ENCODE data around the gene VASH1. TPM values are rescaled to one million over a fixed set of nuclear protein-coding genes. Genes with fewer than 3 reads are reported as not detected.

Gene VASH1
- total RNA-seq (10 to 100 TPM in 1 of 4 donors, 1 to 10 TPM in 3; 3.0 to 13.0 (median 5.3) TPM), polyA plus RNA-seq (1 to 10 TPM; 3.0 to 7.7 (median 3.7) TPM)

GRCh38 chr14:76761136-76761959 is at the start of gene VASH1:
Gene VASH1, plus strand, starts transcription at chr14:76761468. Its CDS starts 1,354 bp downstream, at chr14:76762822.
- peaks cover 0 to 37% (median 22%) of the 10 kb centered on the region in 4 donors for H3K4me1 ChIP-seq
- H3K4me3 ChIP-seq, result peak within 1 kb of the TSS; percentile 61 to 93 (median 68)
- WGBS, 2 donors, result 1% methylated on average over 96 of the region's 96 CpGs
- H3K9me3 ChIP-seq, result no peaks in the 10 kb centered on the region
- H3K27ac ChIP-seq, result peak within 1 kb of the TSS; percentile 69 to 78 (median 76)
- no peaks in the 10 kb centered on the region for H3K27me3 ChIP-seq
- H3K36me3 ChIP-seq, result no peaks in the 10 kb centered on the region
- peak in 2 of 4 donors; percentile 44 to 50 for TF ChIP-seq POLR2AphosphoS5 (IDR thresholded peaks at IDR 0.05)
- TF ChIP-seq POLR2A (IDR thresholded peaks at IDR 0.05), result no peak
- DNase-seq, result peak; percentile 86
- intact Hi-C loops (cut with DNase I), result no loop called here

- DNase-seq, result no peak
- intact Hi-C loops (cut with DNase I), result no loop called here
- no peaks in the 10 kb centered on the region for H3K9me3 ChIP-seq
- no peak for TF ChIP-seq POLR2AphosphoS5 (IDR thresholded peaks at IDR 0.05)
- no peak for TF ChIP-seq CTCF (IDR thresholded peaks at IDR 0.05)
- TF ChIP-seq EP300 (IDR thresholded peaks at IDR 0.05), result no peak
- TF ChIP-seq POLR2A (IDR thresholded peaks at IDR 0.05), result no peak
- no peak overlapping the region for H3K4me3 ChIP-seq
- no peaks in the 10 kb centered on the region for H3K27me3 ChIP-seq
- no peaks in the 10 kb centered on the region for H3K36me3 ChIP-seq
- WGBS, 2 donors, result 74 to 88% methylated on average over 10 of the region's 10 CpGs
- H3K27ac ChIP-seq, result no peak overlapping the region
- no peaks in the 10 kb centered on the region for H3K4me1 ChIP-seq
These were observed 48.1 kb upstream of the VASH1 start for GRCh38 chr14:76713121-76713520.

- WGBS, 2 donors, result 90 to 94% methylated on average over 5 of the region's 5 CpGs
- DNase-seq, result no peak
- intact Hi-C loops (cut with DNase I), result no loop called here
- Histone ChIP-seq H3K27ac (no peak overlapping the region), H3K36me3 (no peaks in the 10 kb centered on the region), H3K4me3 (no peak overlapping the region), H3K9me3 (no peaks in the 10 kb centered on the region), H3K27me3 (no peaks in the 10 kb centered on the region), H3K4me1 (no peaks in the 10 kb centered on the region)
- no peak for TF ChIP-seq EP300 (IDR thresholded peaks at IDR 0.05)
- TF ChIP-seq POLR2AphosphoS5 (IDR thresholded peaks at IDR 0.05), result no peak
- no peak for TF ChIP-seq POLR2A (IDR thresholded peaks at IDR 0.05)
- TF ChIP-seq CTCF (IDR thresholded peaks at IDR 0.05), result no peak
These were observed 46.8 kb upstream of the VASH1 start for GRCh38 chr14:76714470-76714869.

- WGBS, 2 donors, result 59 to 76% methylated on average over 6 of the region's 6 CpGs
These were observed 46.2 kb upstream of the VASH1 start for GRCh38 chr14:76715101-76715500.

More at GRCh38 chr14:76715101-76715500, 46.2 kb upstream of the VASH1 start:
- Histone ChIP-seq H3K36me3 (no peaks in the 10 kb centered on the region), H3K4me3 (no peak overlapping the region), H3K4me1 (peaks cover 0 to 5% (median under 1%) of the 10 kb centered on the region in 4 donors), H3K27ac (peak overlapping the region in 2 of 4 donors; percentile 39 to 67), H3K27me3 (no peaks in the 10 kb centered on the region), H3K9me3 (no peaks in the 10 kb centered on the region)
- TF ChIP-seq POLR2AphosphoS5 (IDR thresholded peaks at IDR 0.05) (no peak), POLR2A (IDR thresholded peaks at IDR 0.05) (no peak), CTCF (IDR thresholded peaks at IDR 0.05) (no peak), EP300 (IDR thresholded peaks at IDR 0.05) (no peak)
- intact Hi-C loops (cut with DNase I), result no loop called here
- no peak for DNase-seq

All from sigmoid colon (tissue), 7 donors.